Right cardiac atrium (tissue), 5 donors: ENCODE results near the gene EPHB2. TPM values are rescaled to one million over a fixed set of nuclear protein-coding genes. Genes with fewer than 3 reads are reported as not detected.

Experiments
- ATAC-seq, 2 donors: fragments of 200-7000 bp; cut with Tn5 transposase; one replicate each; pipeline versions ENCODE4 v1.8.0 to v1.9.1; 2020; ENCODE audit warnings: moderate library complexity in 2 of 2, mild to moderate bottlenecking in 1 of 2
- DNase-seq, 3 donors: peaks; one replicate each; pipeline ENCODE4 v3.0.0-alpha.2; 2020
- H3K27ac ChIP-seq: one replicate; pipeline ENCODE4 v1.5.1; 2013; ENCODE audit warnings: mild to moderate bottlenecking, low read length, control low read depth, moderate library complexity
- H3K27me3 ChIP-seq: one replicate; pipeline ENCODE4 v1.6.1; 2013; ENCODE audit not compliant: control insufficient read depth, insufficient read depth
- H3K4me1 ChIP-seq: one replicate; pipeline ENCODE4 v1.6.1; 2013; ENCODE audit warnings: low read length; ENCODE audit not compliant: control insufficient read depth, insufficient read depth
- H3K4me3 ChIP-seq: one replicate; pipeline ENCODE4 v1.5.1; 2013; ENCODE audit warnings: low read length, control low read depth
- H3K9me3 ChIP-seq: one replicate; pipeline ENCODE4 v1.6.1; 2013; ENCODE audit warnings: low read length; ENCODE audit not compliant: control insufficient read depth
- WGBS: extraction: QIAGEN DNeasy Blood & Tissue Kit; methylation state at CpG from one replicate; pipeline ENCODE4 v1.1.7; 2013; 5-methylcytosine and 5-hydroxymethylcytosine counted together
- intact Hi-C, 4 donors: fragments of 100-400 bp; cut with DNase I; formaldehyde crosslinking; loops; one replicate each; pipeline versions ENCODE4 v1.11.0 to v1.14.0; 2022 to 2023
- polyA plus RNA-seq: library from polyadenylated mRNA; stranded (reverse); fragments of 200-250 nt; gene quantifications from one replicate; pipeline ENCODE4 v1.2.3, GENCODE V29; 2013
- total RNA-seq, 4 donors: library from RNA; stranded (reverse); fragmentation: NEBNext Ultra II Directional; extraction: Animal tissue kit (Norgen Biotek cat#: 25700); gene quantifications; one replicate each; pipeline ENCODE4 v1.2.1, GENCODE V29; 2021
- donor health status: healthy with polysubstance abuse.
- donor health status: DM: no; HTN: yes; CAD: no.
- donor health status: DM: no; HTN: no; CAD: no.
- donor health status: DM: no; HTN: yes; CAD: no; lungs with severe emphysema.
- donor health status: DM: yes; HTN: yes; CAD: no.

Gene EPHB2
- total and polyA plus RNA-seq, 5 donors, result 1.2 to 7.7 (median 3.5) TPM

DNA sequence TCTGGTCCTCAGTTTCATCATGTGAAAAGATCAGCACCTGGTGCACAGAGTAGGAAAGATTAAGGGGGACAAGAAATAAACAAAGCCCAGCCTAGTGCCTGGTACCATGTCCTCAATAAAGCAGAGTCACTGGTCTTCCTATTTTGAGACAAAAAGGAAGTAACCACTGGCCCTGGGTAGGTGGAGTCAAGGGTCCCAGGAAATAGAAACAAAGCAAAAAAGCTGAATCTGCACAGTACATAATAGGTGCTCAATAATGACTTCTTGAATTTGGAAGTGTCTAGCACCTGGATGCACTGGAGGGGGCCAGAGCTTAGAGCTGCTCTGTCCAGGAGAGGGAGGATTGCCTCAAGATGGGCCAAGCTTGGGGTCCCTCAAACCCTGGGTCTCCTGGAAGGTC is 1.9 kb upstream of the EPHB2 start:
- H3K27me3 ChIP-seq, result no peaks in the 10 kb centered on the region
- no peaks in the 10 kb centered on the region for H3K9me3 ChIP-seq
- H3K4me3 ChIP-seq, result no peak overlapping the region
- H3K4me1 ChIP-seq, result no peaks in the 10 kb centered on the region
- intact Hi-C loops, result loop anchor here in 3 of 4 donors (10.0 kb wide), 4 partner anchors 156 to 226 kb away; no protein-coding TSS in a partner anchor
- ATAC-seq (no peak), DNase-seq (no peak)
- H3K27ac ChIP-seq, result no peak overlapping the region

GRCh38 chr1:22709227-22709626 is 1.4 kb upstream of the EPHB2 start:
- intact Hi-C loops, result loop anchor here in 3 of 4 donors (10.0 kb wide), 4 partner anchors 156 to 226 kb away; no protein-coding TSS in a partner anchor
- Histone ChIP-seq H3K9me3 (no peaks in the 10 kb centered on the region), H3K4me1 (no peaks in the 10 kb centered on the region), H3K27ac (no peak overlapping the region), H3K4me3 (no peak overlapping the region), H3K27me3 (no peaks in the 10 kb centered on the region)
- no peak for ATAC-seq
- DNase-seq, result peak in 1 of 3 donors; percentile 5
- WGBS, result 84% methylated on average over 3 of the region's 3 CpGs

DNA sequence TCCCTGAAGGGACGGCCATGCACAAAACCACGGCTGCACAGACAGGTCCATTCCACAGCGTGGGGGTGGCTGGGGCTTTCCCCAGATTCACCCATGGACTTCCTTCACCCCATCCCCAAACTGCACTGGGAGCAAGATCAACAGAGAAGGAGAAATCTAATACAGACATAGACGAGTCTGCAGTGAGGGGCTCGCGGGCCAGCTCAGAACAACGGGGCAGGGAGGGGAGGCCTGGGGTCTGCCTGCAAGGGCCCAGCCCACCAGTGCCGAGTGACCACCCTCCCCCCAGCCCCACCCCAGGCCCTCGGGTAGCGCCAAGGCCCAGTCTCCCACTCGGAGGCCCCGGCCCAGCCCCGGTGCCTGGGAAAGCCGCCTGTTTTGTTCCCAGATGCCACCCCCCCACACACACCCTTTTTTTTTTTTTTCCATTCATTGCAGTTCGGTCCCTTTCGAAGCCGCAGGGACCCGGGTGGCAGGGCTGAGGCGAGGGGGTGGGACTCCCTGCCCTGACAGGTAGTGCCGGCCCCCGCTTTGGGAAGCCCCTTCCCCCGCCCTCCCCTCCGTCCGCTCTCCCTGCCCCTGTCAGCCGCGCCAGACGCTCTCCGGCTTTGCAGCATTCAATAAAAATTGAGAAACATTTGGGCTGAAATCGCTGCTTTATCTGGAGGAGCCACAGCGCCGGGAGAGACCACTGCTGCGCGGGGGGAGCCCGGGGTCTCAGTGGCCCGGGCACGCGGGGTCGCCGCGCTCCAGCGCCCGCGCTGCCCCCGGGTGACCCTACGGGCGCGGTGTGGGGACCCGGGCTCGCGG is 543 bp upstream of the EPHB2 start:
- Histone ChIP-seq H3K4me3 (peak overlapping the region; percentile 91), H3K27ac (no peak overlapping the region), H3K4me1 (no peaks in the 10 kb centered on the region), H3K9me3 (no peaks in the 10 kb centered on the region), H3K27me3 (no peaks in the 10 kb centered on the region)
- WGBS, result 3% methylated on average over 50 of the region's 50 CpGs
- peak; percentile 59 to 63 for ATAC-seq
- DNase-seq, result peak; percentile 78 to 91 (median 90)
- intact Hi-C loops, result loop anchor here in 3 of 4 donors (10.0 kb wide), 4 partner anchors 155 to 225 kb away; no protein-coding TSS in a partner anchor

GRCh38 chr1:22711071-22711470 is 432 bp downstream of the EPHB2 start:
- H3K9me3 ChIP-seq, result no peaks in the 10 kb centered on the region
- no peak overlapping the region for H3K27ac ChIP-seq
- intact Hi-C loops, result no loop called here
- H3K4me1 ChIP-seq, result no peaks in the 10 kb centered on the region
- DNase-seq (no peak), ATAC-seq (no peak)
- H3K4me3 ChIP-seq, result peak overlapping the region; percentile 91
- WGBS, result under 1% methylated on average over 59 of the region's 60 CpGs
- no peaks in the 10 kb centered on the region for H3K27me3 ChIP-seq

DNA sequence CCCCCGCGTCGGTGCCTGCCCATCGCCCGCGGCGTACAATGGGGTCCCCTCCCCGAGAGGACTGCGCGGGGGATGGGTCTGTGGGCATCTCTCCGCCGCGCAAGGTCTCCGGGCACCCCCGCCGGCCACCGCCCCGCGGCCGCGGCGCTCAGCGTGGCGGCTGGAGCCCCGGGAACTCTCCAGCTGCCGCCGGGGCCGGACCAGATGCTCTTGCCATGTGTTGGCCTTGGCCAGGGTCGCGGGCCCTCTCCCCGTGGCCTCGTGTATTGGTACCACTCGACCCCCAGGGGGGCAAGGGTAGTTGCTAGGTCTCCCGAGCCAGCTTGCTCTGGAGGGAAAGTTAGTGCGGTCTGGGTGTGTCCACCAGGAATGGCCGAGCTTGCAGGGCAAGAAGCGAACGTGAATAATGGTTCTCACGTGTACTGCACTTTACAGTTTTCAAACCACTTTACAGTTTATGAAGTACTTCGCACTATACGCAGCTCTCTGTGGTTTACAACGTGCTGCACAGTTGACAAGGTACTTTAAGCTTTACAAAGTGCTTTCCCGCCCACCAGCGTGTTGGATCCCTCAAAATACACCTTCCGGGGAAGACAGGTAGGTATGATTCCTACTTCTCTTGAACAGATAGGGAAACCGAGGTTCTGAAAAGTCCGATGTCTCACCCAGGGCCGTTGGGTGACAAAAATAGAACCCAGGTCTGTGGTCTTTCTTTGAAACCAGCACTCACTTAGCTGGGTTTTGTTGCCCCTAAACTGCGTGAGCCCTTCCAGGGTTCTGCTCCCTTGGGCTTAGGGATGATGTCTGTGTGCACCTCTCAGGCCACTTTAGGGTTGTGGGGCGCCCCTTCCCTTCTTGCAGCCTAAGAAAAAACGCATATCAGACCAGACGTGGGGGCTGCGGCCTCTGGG is 1.2 kb downstream of the EPHB2 start:
- ATAC-seq (no peak), DNase-seq (peak in 2 of 3 donors; percentile 57 to 61)
- H3K27me3 ChIP-seq, result no peaks in the 10 kb centered on the region
- H3K9me3 ChIP-seq, result no peaks in the 10 kb centered on the region
- intact Hi-C loops, result no loop called here
- WGBS, result 16% methylated on average over 53 of the region's 53 CpGs
- peak overlapping the region; percentile 91 for H3K4me3 ChIP-seq
- no peak overlapping the region for H3K27ac ChIP-seq
- no peaks in the 10 kb centered on the region for H3K4me1 ChIP-seq

- H3K9me3 ChIP-seq, result no peaks in the 10 kb centered on the region
- intact Hi-C loops, result no loop called here
- H3K4me1 ChIP-seq, result no peaks in the 10 kb centered on the region
- H3K27ac ChIP-seq, result no peak overlapping the region
- ATAC-seq (no peak), DNase-seq (peak in 1 of 3 donors; percentile 34)
- H3K27me3 ChIP-seq, result no peaks in the 10 kb centered on the region
- 70% methylated on average over 19 of the region's 19 CpGs for WGBS
- no peak overlapping the region for H3K4me3 ChIP-seq
Observed at GRCh38 chr1:22712502-22713271, 2.0 kb downstream of the EPHB2 start.

GRCh38 chr1:22714455-22714854 is 3.8 kb downstream of the EPHB2 start:
- H3K27ac ChIP-seq, result no peak overlapping the region
- no peak for ATAC-seq
- H3K9me3 ChIP-seq, result no peaks in the 10 kb centered on the region
- no peak overlapping the region for H3K4me3 ChIP-seq
- no peaks in the 10 kb centered on the region for H3K4me1 ChIP-seq
- no peaks in the 10 kb centered on the region for H3K27me3 ChIP-seq
- DNase-seq, result no peak
- intact Hi-C loops, result no loop called here
- 77% methylated on average over 3 of the region's 3 CpGs for WGBS

DNA sequence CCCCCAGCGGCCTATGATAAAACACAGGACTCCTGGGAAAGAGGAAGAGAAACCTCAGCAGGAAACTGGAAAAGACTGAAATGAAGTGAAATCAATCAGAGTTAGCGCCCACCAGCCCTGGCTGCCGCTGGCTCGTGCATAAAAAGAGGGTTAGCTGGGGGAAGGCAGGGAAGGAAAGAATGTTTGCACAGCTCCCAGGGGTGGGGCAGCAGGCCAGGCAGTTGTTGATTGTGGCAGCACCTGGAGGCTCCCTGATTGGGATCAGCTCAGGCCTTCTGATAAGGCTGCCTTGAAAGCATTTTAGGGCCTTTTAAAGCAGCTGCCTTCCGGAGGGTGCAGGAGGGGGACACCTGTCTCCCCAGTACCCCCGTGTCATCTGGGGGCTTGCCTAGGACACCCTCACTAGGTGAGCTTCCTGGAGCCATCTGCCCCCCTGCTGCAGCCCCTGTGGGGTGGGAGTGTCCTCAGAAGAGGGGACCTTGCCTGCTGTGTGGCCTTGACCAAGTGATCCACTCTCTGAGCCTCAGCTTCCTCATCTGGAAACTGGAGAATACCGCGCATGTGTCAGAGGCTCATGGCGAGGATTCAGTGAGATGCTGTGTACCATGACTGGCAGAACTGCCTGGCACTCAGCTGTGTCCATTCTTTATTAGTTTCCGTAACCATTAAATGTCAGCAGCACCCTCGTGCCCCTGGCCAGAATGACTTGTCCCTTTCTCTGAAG is 6.6 kb downstream of the EPHB2 start:
- DNase-seq, result no peak
- WGBS, result 72% methylated on average over 11 of the region's 11 CpGs
- Histone ChIP-seq H3K27me3 (no peaks in the 10 kb centered on the region), H3K4me3 (no peak overlapping the region), H3K27ac (no peak overlapping the region), H3K9me3 (no peaks in the 10 kb centered on the region), H3K4me1 (no peaks in the 10 kb centered on the region)
- intact Hi-C loops, result no loop called here
- no peak for ATAC-seq

- WGBS, result 80% methylated on average over 10 of the region's 10 CpGs
- peak overlapping the region; percentile 31 for H3K27ac ChIP-seq
- H3K4me3 ChIP-seq, result no peak overlapping the region
- ATAC-seq (peak; percentile 52 to 73), DNase-seq (peak in 1 of 3 donors; percentile 51)
- H3K4me1 ChIP-seq, result no peaks in the 10 kb centered on the region
- intact Hi-C loops, result loop anchor here in 1 of 4 donors (10.0 kb wide), 1 partner anchor 64 kb away; no protein-coding TSS in a partner anchor
- H3K9me3 ChIP-seq, result no peaks in the 10 kb centered on the region
- H3K27me3 ChIP-seq, result no peaks in the 10 kb centered on the region
Observed at GRCh38 chr1:22721122-22721873, 10.7 kb downstream of the EPHB2 start.
